Cerebellar nuclear complex (tissue), 1 donor: ENCODE results near the gene ABCA8.

Source experiments
- DNase-seq, 2 experiments: peaks; one replicate each; lab custom pipeline; 2025; lab: John Stamatoyannopoulos, UW

Gene ABCA8

GRCh38 chr17:68870161-68870826 is 84.9 kb downstream of the ABCA8 start:
- DNase-seq, result no peak

- no peak for DNase-seq
Measured at GRCh38 chr17:68868708-68869107, 86.5 kb downstream of the ABCA8 start.

GRCh38 chr17:68867759-68868516 is 87.3 kb downstream of the ABCA8 start:
- DNase-seq, result no peak

- DNase-seq, result no peak
Measured at GRCh38 chr17:68865584-68865983, 89.6 kb downstream of the ABCA8 start.

- no peak for DNase-seq
Measured at GRCh38 chr17:68863091-68863652, 92.0 kb downstream of the ABCA8 start.

GRCh38 chr17:68861602-68862001 is 93.6 kb downstream of the ABCA8 start:
- DNase-seq, result no peak

GRCh38 chr17:68860941-68861340 is 94.3 kb downstream of the ABCA8 start:
- no peak for DNase-seq

GRCh38 chr17:68854452-68854851 is 100.7 kb downstream of the ABCA8 start:
- no peak for DNase-seq

- DNase-seq, result no peak
Measured at GRCh38 chr17:68853439-68853838, 101.8 kb downstream of the ABCA8 start.

GRCh38 chr17:68853036-68853435 is 102.2 kb downstream of the ABCA8 start:
- no peak for DNase-seq

GRCh38 chr17:68851890-68852289 is 103.3 kb downstream of the ABCA8 start:
- no peak for DNase-seq

- DNase-seq, result no peak
Measured at GRCh38 chr17:68850749-68851510, 104.3 kb downstream of the ABCA8 start.

GRCh38 chr17:68849673-68850610 is 105.2 kb downstream of the ABCA8 start:
- no peak for DNase-seq

- no peak for DNase-seq
Measured at GRCh38 chr17:68847711-68848110, 107.5 kb downstream of the ABCA8 start.

- DNase-seq, result no peak
Measured at GRCh38 chr17:68843522-68843921, 111.7 kb downstream of the ABCA8 start.

- DNase-seq, result no peak
Measured at GRCh38 chr17:68840073-68840472, 115.1 kb downstream of the ABCA8 start.

- no peak for DNase-seq
Measured at GRCh38 chr17:68835071-68835470, 120.1 kb downstream of the ABCA8 start.

GRCh38 chr17:68834328-68834836 is 120.8 kb downstream of the ABCA8 start:
- no peak for DNase-seq

- DNase-seq, result no peak
Measured at GRCh38 chr17:68832109-68832802, 122.9 kb downstream of the ABCA8 start.

- DNase-seq, result no peak
Measured at GRCh38 chr17:68831170-68831569, 124.0 kb downstream of the ABCA8 start.

GRCh38 chr17:68830313-68830712 is 124.9 kb downstream of the ABCA8 start:
- DNase-seq, result no peak
